K562 (cell line): ENCODE data around the gene UTP11. TPM values are rescaled to one million over a fixed set of nuclear protein-coding genes. Genes with fewer than 3 reads are reported as not detected.

ENCODE experiments used
- DACH1 ChIP-seq: fragments of 450-650 bp; IDR thresholded peaks from 2 replicates; pipeline ENCODE4 v1.6.1; 2018; ENCODE audit not compliant: partially characterized antibody
- DPF2 ChIP-seq: fragments of 450-650 bp; IDR thresholded peaks from 2 replicates; pipeline ENCODE4 v1.6.1; 2016
- ELF2 ChIP-seq: fragments of 250-450 bp; sonication (Bioruptor Pico); IDR thresholded peaks from 2 replicates; pipeline ENCODE4 v1.5.0; 2021; ENCODE audit warnings: mild to moderate bottlenecking
- ESRRB ChIP-seq: fragments of 250-450 bp; sonication (Bioruptor Pico); IDR thresholded peaks from 2 replicates; pipeline ENCODE4 v1.5.0; 2020; ENCODE audit warnings: mild to moderate bottlenecking, moderate library complexity, borderline replicate concordance
- GTF2A2 ChIP-seq: IDR thresholded peaks from 2 replicates; pipeline ENCODE4 v1.6.1; 2016; ENCODE audit warnings: mild to moderate bottlenecking, missing genetic modification characterization, missing compliant biosample characterization
- HSF4 ChIP-seq: fragments of 250-450 bp; sonication (Bioruptor Pico); IDR thresholded peaks from 2 replicates; pipeline ENCODE4 v2.1.2; 2022; ENCODE audit warnings: mild to moderate bottlenecking, moderate library complexity, borderline replicate concordance
- ILK ChIP-seq: fragments of 450-650 bp; IDR thresholded peaks from 2 replicates; pipeline ENCODE4 v1.6.1; 2016; ENCODE audit warnings: missing genetic modification characterization, low read depth, mild to moderate bottlenecking, missing compliant biosample characterization, moderate library complexity, borderline replicate concordance
- KHSRP ChIP-seq: fragments of 450-650 bp; IDR thresholded peaks from 2 replicates; pipeline ENCODE4 v1.6.1; 2017
- NCOR1 ChIP-seq: fragments of 450-650 bp; IDR thresholded peaks from 2 replicates; pipeline ENCODE4 v1.6.1; 2016; ENCODE audit warnings: mild to moderate bottlenecking, moderate library complexity
- NEUROD1 ChIP-seq: fragments of 150-350 bp; IDR thresholded peaks from 2 replicates; pipeline ENCODE4 v1.6.1; 2014; ENCODE audit warnings: borderline replicate concordance, low read length, low read depth; ENCODE audit not compliant: partially characterized antibody
- NFATC3 ChIP-seq: fragments of 450-650 bp; IDR thresholded peaks from 2 replicates; pipeline ENCODE4 v1.6.1; 2017; ENCODE audit warnings: mild to moderate bottlenecking
- NFE2 ChIP-seq: IDR thresholded peaks from 2 replicates; pipeline ENCODE4 v1.6.1; 2014; ENCODE audit warnings: antibody characterized with exemption, low read depth
- POLR2H ChIP-seq: IDR thresholded peaks from 2 replicates; pipeline ENCODE4 v1.6.1; 2016; ENCODE audit warnings: missing genetic modification characterization, low read depth, mild to moderate bottlenecking, control low read depth, missing compliant biosample characterization, moderate library complexity
- SAP30 ChIP-seq: fragments of 200-600 bp; sonication (generic); IDR thresholded peaks from 2 replicates; pipeline ENCODE4 v1.6.1; 2012; ENCODE audit warnings: borderline replicate concordance, low read depth, mild to moderate bottlenecking, moderate library complexity, low read length, control low read depth, inconsistent platforms; ENCODE audit not compliant: insufficient read depth, poor library complexity, severe bottlenecking
- SNIP1 ChIP-seq: fragments of 450-650 bp; IDR thresholded peaks from 2 replicates; pipeline ENCODE4 v1.7.1; 2017; ENCODE audit warnings: low read depth, mild to moderate bottlenecking
- STAT5A ChIP-seq: IDR thresholded peaks from 2 replicates; pipeline ENCODE4 v1.6.1; 2012; ENCODE audit warnings: low read length, inconsistent platforms, borderline replicate concordance
- SUPT5H ChIP-seq: fragments of 450-650 bp; IDR thresholded peaks from 2 replicates; pipeline ENCODE4 v1.6.1; 2016
- XRCC3 ChIP-seq: fragments of 450-650 bp; IDR thresholded peaks from 2 replicates; pipeline ENCODE4 v1.6.1; 2017; ENCODE audit warnings: mild to moderate bottlenecking, moderate library complexity
- polyA plus RNA-seq, 8 experiments: library from polyadenylated mRNA; depleted of rRNA in 4 of 8; stranded (reverse) in 5 of 8; unstranded in 3 of 8; fragments of >200 nt; fragmentation: Nextera tagmentation in 2 of 8; fragmentation: Illumina TruSeq in 1 of 8; extraction: Ambion mirVana in 2 of 8; extraction: Trizol in 1 of 8; gene quantifications; 2 replicates each; pipeline versions ENCODE4 v1.2.1 to v1.2.3, GENCODE V29; 2011 to 2014; ENCODE audit warnings: inconsistent platforms in 1 of 8, missing spikeins in 1 of 8
- total RNA-seq, 7 experiments: library from RNA; depleted of rRNA in 6 of 7; stranded (reverse); fragments of >200 nt in 6 of 7; fragmentation: Illumina TruSeq in 2 of 7; extraction: Trizol in 2 of 7; gene quantifications; 2 replicates each; pipeline versions ENCODE4 v1.2.1 to v1.2.3, GENCODE V29; 2011 to 2021; ENCODE audit warnings: low replicate concordance in 1 of 7
- TF ChIP-seq, protein P1 (sequence below): fragments of 450-650 bp; IDR thresholded peaks from one replicate; pipeline ENCODE4 v1.6.1; 2018; ENCODE audit warnings: mild to moderate bottlenecking, moderate library complexity; ENCODE audit not compliant: partially characterized antibody
- TF ChIP-seq, protein P2 (sequence below), 2 experiments: fragments of 200-800 bp in 1 of 2; sonication (Bioruptor generic) in 1 of 2; sonication (generic) in 1 of 2; formaldehyde crosslinking in 1 of 2; IDR thresholded peaks in 1 of 2; conservative IDR thresholded peaks in 1 of 2; 2 replicates each; pipeline versions ENCODE4 v1.5.0 to v1.6.1; 2016 to 2020; ENCODE audit warnings: missing compliant biosample characterization in 1 of 2, missing genetic modification characterization in 1 of 2, missing genetic modification reagents in 1 of 2
- TF ChIP-seq, protein P3 (sequence below): sonication (generic); formaldehyde crosslinking; IDR thresholded peaks from 2 replicates; pipeline ENCODE4 v1.9.0; 2022; ENCODE audit warnings: mild to moderate bottlenecking, missing genetic modification reagents
- TF ChIP-seq, protein P4 (sequence below): IDR thresholded peaks from 2 replicates; pipeline ENCODE4 v1.6.1; 2011; ENCODE audit not compliant: insufficient read length; ENCODE audit errors: extremely low read depth
- TF ChIP-seq, protein P5 (sequence below): fragments of 250-450 bp; sonication (Bioruptor Pico); IDR thresholded peaks from 2 replicates; pipeline ENCODE4 v1.4.0; 2020; ENCODE audit warnings: mild to moderate bottlenecking

The UTP11 gene
- total and polyA plus RNA-seq, 9 of the 15 experiments (the other 6 are each of a cell fraction or from before 2014, with no cell fraction given): 91.1 to 378 (median 221) TPM

DNA sequence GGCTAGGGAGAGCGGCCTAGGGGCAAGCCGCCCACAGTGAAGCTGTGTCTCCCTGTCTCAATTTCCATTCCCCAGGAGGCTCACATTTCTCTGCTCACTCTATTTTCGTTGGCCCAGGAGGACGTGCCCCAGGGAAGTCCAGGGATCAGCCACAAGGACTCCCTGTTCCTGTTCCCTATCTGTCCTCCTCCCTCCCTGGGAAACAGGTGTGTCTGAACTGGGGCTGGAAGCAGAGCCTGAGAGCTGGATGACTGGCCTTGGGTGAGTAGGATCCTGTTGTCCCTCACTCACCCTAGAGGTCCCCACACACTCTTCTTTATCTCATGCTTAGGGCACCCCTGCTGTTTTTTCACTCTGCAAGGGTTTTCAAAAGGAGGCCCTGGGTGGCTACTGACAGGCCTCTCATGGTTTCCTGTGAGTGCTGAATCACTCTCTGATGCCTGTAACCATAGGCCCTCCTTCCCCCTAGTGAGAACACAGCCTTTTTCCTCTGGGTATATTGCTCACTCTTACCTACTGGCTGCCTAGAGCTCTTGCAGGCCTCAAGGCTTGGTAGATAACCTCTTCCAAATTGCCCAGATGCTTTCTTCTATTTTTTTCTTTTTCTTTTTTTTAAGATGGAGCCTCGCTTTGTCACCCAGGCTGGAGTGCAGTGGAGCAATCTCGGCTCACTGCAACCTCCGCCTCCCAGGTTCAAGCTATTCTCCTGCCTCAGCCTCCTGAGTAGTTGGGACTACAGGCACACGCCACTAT, 3.3 kb upstream of the UTP11 start (continued):
- TF ChIP-seq, protein P1, sequence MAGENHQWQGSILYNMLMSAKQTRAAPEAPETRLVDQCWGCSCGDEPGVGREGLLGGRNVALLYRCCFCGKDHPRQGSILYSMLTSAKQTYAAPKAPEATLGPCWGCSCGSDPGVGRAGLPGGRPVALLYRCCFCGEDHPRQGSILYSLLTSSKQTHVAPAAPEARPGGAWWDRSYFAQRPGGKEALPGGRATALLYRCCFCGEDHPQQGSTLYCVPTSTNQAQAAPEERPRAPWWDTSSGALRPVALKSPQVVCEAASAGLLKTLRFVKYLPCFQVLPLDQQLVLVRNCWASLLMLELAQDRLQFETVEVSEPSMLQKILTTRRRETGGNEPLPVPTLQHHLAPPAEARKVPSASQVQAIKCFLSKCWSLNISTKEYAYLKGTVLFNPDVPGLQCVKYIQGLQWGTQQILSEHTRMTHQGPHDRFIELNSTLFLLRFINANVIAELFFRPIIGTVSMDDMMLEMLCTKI: no peak
- TF ChIP-seq POLR2H (tag): no peak
- TF ChIP-seq SNIP1: 0 out of 2 replicates have a peak, but pooled peaks have one; percentile 31
- TF ChIP-seq NCOR1: peak; percentile 40; the same call in 1 of the 2 replicates
- TF ChIP-seq ELF2 (CRISPR knock-in tag): no peak; the same call in 1 of the 2 replicates
- peak; percentile 5 for TF ChIP-seq DACH1
- TF ChIP-seq SAP30: no peak
- no peak for TF ChIP-seq NEUROD1
- TF ChIP-seq, protein P2, sequence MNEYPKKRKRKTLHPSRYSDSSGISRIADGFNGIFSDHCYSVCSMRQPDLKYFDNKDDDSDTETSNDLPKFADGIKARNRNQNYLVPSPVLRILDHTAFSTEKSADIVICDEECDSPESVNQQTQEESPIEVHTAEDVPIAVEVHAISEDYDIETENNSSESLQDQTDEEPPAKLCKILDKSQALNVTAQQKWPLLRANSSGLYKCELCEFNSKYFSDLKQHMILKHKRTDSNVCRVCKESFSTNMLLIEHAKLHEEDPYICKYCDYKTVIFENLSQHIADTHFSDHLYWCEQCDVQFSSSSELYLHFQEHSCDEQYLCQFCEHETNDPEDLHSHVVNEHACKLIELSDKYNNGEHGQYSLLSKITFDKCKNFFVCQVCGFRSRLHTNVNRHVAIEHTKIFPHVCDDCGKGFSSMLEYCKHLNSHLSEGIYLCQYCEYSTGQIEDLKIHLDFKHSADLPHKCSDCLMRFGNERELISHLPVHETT (CRISPR knock-in tag; conservative IDR thresholded peaks at IDR 0.05 in 1 of 2, IDR thresholded peaks at IDR 0.05 in 1 of 2): peak in 1 of 2 experiments; percentile 89; a peak in 2 of 4 replicates
- TF ChIP-seq, protein P3, sequence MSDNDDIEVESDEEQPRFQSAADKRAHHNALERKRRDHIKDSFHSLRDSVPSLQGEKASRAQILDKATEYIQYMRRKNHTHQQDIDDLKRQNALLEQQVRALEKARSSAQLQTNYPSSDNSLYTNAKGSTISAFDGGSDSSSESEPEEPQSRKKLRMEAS (CRISPR knock-in tag): no peak
- TF ChIP-seq ESRRB (CRISPR knock-in tag): no peak
- peak; percentile 97 for TF ChIP-seq NFE2
- TF ChIP-seq NFATC3: 0 out of 2 replicates have a peak, but pooled peaks have one; percentile 19
- TF ChIP-seq ILK (tag): no peak
- TF ChIP-seq HSF4 (CRISPR knock-in tag): no peak
- TF ChIP-seq SUPT5H: no peak
- no peak for TF ChIP-seq XRCC3
- TF ChIP-seq DPF2: peak; percentile 90
- TF ChIP-seq STAT5A: 0 out of 2 replicates have a peak, but pooled peaks have one; percentile 7
- TF ChIP-seq, protein P4, sequence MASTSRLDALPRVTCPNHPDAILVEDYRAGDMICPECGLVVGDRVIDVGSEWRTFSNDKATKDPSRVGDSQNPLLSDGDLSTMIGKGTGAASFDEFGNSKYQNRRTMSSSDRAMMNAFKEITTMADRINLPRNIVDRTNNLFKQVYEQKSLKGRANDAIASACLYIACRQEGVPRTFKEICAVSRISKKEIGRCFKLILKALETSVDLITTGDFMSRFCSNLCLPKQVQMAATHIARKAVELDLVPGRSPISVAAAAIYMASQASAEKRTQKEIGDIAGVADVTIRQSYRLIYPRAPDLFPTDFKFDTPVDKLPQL: no peak
- no peak for TF ChIP-seq KHSRP
- TF ChIP-seq GTF2A2: 0 out of 2 replicates have a peak, but pooled peaks have one; percentile 43
- TF ChIP-seq, protein P5, sequence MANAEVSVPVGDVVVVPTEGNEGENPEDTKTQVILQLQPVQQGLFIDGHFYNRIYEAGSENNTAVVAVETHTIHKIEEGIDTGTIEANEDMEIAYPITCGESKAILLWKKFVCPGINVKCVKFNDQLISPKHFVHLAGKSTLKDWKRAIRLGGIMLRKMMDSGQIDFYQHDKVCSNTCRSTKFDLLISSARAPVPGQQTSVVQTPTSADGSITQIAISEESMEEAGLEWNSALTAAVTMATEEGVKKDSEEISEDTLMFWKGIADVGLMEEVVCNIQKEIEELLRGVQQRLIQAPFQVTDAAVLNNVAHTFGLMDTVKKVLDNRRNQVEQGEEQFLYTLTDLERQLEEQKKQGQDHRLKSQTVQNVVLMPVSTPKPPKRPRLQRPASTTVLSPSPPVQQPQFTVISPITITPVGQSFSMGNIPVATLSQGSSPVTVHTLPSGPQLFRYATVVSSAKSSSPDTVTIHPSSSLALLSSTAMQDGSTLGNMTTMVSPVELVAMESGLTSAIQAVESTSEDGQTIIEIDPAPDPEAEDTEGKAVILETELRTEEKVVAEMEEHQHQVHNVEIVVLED (CRISPR knock-in tag): no peak
